Hindlimb muscle (tissue), 1 donor: ENCODE measurements around the gene GARS1. TPM values are rescaled to one million over a fixed set of nuclear protein-coding genes. Genes with fewer than 3 reads are reported as not detected.
A peak's percentile ranks its signal among the peaks of the same experiment; 100 is the strongest.

Experiments
- DNase-seq: peaks from one replicate; pipeline ENCODE4 v3.0.0-alpha.2; 2013
- polyA plus RNA-seq: library from polyadenylated mRNA; unstranded; fragments of 120-200 nt; gene quantifications from one replicate; pipeline ENCODE4 v1.2.1, GENCODE V29; 2013; ENCODE audit not compliant: insufficient read length

Gene GARS1
- polyA plus RNA-seq, 1 donor = 56.7 TPM

DNA sequence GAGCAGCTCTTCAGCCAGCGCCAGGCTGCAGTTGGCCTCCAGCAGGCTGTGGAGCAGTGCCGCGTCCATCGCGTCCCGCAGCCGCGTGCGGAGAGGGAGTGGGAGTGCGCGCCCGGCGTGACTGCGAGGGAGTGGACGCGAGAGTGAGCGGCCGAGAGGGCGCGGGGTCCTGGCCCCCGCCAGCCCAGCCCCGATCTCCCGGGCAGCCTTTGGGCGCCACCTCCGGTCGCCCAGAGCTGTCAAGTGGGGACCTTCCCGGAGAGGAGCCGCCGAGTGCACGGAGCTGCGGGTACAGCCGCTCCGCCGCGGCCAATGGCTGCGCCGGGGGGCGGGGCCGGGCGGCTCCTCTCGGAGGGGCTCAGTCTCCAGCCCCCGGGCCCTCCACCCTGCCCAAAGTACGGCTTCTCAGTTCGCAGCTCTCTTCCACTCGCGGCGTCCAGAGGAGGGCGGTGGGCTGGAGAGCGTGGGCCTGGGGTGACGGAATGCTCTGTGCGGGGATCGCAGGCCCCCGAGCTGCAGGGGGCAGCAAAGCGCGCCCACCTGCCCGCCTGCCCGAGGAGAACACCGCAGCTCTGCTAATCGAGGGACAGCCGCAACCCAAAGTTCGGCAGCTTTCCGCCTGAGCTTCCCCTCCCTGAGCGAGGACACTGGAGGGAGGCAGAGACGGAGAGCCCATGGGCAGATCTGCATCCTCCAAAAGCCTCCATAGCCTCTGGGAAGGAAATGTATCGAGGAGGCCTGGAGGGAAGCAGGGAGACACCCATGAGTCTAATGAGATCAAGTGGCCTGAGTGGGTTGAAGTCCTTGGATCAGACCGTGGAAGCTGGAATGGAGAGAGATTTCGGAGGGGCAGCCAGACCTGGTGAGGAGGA lies 87.8 kb downstream of the GARS1 start, which contains the start of gene CRHR2:
CRHR2 (minus strand) TSS at position 245 of the 872 bp plus-strand sequence; CDS start at position 69, 176 bp downstream.
- DNase-seq = peak; percentile 19

DNA sequence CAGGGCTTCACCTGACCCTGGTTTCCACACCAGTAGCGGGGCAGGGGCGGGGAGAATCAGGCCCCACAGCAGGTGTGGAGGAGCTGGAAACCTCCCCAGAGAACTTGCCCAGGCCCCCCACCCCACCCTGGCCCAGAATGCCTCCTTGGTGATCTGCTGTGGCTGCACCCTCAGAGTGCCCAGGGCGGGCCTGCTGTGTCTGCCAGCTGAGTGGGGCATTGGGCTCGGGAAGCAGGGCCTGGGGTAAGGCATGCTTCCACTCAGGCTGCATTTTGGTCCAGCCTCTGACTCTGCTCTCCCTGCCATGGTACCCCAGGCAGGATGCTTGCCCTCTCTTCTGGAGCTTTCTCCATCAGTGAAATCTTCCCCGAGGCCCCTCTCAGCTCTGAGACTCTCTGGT lies 88.6 kb downstream of the GARS1 start:
- no peak for DNase-seq

Other genes with a start within 250 kb of the GARS1 start
- 20.9 TPM for gene NOD1, start 116.1 kb upstream of the GARS1 start, polyA plus RNA-seq
- 33.4 TPM for gene GGCT, start 90.0 kb upstream of the GARS1 start, polyA plus RNA-seq
- gene CRHR2, start 87.6 kb downstream of the GARS1 start, polyA plus RNA-seq = 1.9 TPM
- 11.9 TPM for gene INMT, start 157.3 kb downstream of the GARS1 start, polyA plus RNA-seq
- gene MINDY4, start 176.5 kb downstream of the GARS1 start, polyA plus RNA-seq = 4.7 TPM